Lower leg skin (tissue), 3 donors: ENCODE results near the gene KTI12.

Experiments used
- POLR2A ChIP-seq, 2 donors: fragments of 450-650 bp; IDR thresholded peaks; one replicate each; pipeline ENCODE4 v1.6.1; 2016 to 2017; ENCODE audit warnings: antibody characterized with exemption in 2 of 2, mild to moderate bottlenecking in 1 of 2, moderate library complexity in 1 of 2
- TF ChIP-seq, protein P1 (sequence below), 3 donors: fragments of 450-650 bp; IDR thresholded peaks; one replicate each; pipeline ENCODE4 v1.5.1; 2016; ENCODE audit warnings: antibody characterized with exemption in 3 of 3, mild to moderate bottlenecking in 3 of 3, moderate library complexity in 2 of 3

DNA sequence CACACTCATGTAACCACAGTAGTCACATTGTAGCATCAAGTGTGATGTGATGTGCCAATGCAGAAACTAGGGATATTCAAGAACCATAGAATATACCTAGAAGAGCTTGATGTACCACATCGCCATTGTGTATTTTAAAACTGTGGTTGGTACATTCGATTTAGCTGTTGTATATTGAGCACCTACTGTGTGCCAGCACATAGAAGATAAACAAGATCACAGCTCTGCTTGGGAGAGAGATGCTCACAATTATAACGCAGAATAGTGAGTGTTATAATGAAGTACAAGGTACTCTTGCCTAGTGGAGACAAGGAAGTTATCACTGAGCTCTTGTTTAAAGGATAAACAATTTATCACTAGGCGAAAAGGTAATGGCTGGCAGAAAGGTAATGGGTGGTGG lies 27.2 kb upstream of the KTI12 start:
- TF ChIP-seq, protein P1, sequence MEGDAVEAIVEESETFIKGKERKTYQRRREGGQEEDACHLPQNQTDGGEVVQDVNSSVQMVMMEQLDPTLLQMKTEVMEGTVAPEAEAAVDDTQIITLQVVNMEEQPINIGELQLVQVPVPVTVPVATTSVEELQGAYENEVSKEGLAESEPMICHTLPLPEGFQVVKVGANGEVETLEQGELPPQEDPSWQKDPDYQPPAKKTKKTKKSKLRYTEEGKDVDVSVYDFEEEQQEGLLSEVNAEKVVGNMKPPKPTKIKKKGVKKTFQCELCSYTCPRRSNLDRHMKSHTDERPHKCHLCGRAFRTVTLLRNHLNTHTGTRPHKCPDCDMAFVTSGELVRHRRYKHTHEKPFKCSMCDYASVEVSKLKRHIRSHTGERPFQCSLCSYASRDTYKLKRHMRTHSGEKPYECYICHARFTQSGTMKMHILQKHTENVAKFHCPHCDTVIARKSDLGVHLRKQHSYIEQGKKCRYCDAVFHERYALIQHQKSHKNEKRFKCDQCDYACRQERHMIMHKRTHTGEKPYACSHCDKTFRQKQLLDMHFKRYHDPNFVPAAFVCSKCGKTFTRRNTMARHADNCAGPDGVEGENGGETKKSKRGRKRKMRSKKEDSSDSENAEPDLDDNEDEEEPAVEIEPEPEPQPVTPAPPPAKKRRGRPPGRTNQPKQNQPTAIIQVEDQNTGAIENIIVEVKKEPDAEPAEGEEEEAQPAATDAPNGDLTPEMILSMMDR (IDR thresholded peaks at IDR 0.05) = no peak
- TF ChIP-seq POLR2A (IDR thresholded peaks at IDR 0.05) = no peak
